ENCODE measurements around the gene NDUFS6. TPM values are rescaled to one million over a fixed set of nuclear protein-coding genes. Genes with fewer than 3 reads are reported as not detected.

The NDUFS6 gene
- total RNA-seq, 1 donor from 2014 or later: 26.7 TPM

GRCh38 chr5:1791176-1791575, 10.0 kb upstream of the NDUFS6 start:
- H3K9me3 Mint-ChIP-seq: no peaks in the 10 kb centered on the region

DNA sequence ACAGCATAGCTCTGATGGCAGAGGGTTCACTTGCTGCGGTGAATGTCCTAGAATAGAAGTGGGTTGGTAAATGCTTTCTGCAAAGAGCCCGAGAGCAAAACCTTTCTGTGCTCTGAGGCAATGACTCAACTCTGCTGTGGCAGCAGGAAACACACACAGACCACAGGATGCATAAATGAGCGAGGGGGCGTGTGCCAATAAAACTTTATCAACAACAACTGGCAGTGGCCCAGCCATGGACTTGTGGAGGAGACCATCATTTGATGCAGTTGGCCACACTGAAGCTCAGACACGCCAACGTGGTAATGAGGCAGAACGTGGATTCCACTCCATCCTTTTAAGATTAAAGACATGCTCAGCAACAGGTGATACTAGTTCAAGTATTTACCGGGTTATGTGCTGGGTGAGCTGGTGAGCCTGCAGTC, 8.4 kb upstream of the NDUFS6 start:
- TF ChIP-seq, protein P1, sequence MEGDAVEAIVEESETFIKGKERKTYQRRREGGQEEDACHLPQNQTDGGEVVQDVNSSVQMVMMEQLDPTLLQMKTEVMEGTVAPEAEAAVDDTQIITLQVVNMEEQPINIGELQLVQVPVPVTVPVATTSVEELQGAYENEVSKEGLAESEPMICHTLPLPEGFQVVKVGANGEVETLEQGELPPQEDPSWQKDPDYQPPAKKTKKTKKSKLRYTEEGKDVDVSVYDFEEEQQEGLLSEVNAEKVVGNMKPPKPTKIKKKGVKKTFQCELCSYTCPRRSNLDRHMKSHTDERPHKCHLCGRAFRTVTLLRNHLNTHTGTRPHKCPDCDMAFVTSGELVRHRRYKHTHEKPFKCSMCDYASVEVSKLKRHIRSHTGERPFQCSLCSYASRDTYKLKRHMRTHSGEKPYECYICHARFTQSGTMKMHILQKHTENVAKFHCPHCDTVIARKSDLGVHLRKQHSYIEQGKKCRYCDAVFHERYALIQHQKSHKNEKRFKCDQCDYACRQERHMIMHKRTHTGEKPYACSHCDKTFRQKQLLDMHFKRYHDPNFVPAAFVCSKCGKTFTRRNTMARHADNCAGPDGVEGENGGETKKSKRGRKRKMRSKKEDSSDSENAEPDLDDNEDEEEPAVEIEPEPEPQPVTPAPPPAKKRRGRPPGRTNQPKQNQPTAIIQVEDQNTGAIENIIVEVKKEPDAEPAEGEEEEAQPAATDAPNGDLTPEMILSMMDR (IDR thresholded peaks at IDR 0.05; ENCODE audit: unreplicated experiment): no peak
- no peak for DNase-seq (ENCODE audit: low spot score in 2 of 2, unreplicated experiment in 2 of 2)
- Mint-ChIP-seq H3K27me3 (ENCODE audit: low read depth) (peaks cover under 1% of the 10 kb centered on the region), H3K27ac (no peak overlapping the region), H3K4me3 (no peak overlapping the region), H3K4me1 (peaks cover 12% of the 10 kb centered on the region), H3K9me3 (no peaks in the 10 kb centered on the region), H3K36me3 (peaks cover 13% of the 10 kb centered on the region)

More at GRCh38 chr5:1791176-1791575, 10.0 kb upstream of the NDUFS6 start:
- H3K27me3 Mint-ChIP-seq (ENCODE audit: low read depth): peaks cover 2% of the 10 kb centered on the region
- H3K4me1 Mint-ChIP-seq: peaks cover 12% of the 10 kb centered on the region
- TF ChIP-seq, protein P1 (IDR thresholded peaks at IDR 0.05; ENCODE audit: unreplicated experiment): no peak
- H3K4me3 Mint-ChIP-seq: no peak overlapping the region
- no peak overlapping the region for H3K27ac Mint-ChIP-seq
- DNase-seq (ENCODE audit: low spot score in 2 of 2, unreplicated experiment in 2 of 2): no peak
- peaks cover 7% of the 10 kb centered on the region for H3K36me3 Mint-ChIP-seq

GRCh38 chr5:1793301-1793740, 7.9 kb upstream of the NDUFS6 start:
- H3K27me3 Mint-ChIP-seq (ENCODE audit: low read depth): no peaks in the 10 kb centered on the region
- H3K36me3 Mint-ChIP-seq: peaks cover 14% of the 10 kb centered on the region
- no peaks in the 10 kb centered on the region for H3K9me3 Mint-ChIP-seq
- H3K27ac Mint-ChIP-seq: no peak overlapping the region
- peaks cover 12% of the 10 kb centered on the region for H3K4me1 Mint-ChIP-seq
- H3K4me3 Mint-ChIP-seq: no peak overlapping the region
- no peak for DNase-seq (ENCODE audit: low spot score in 2 of 2, unreplicated experiment in 2 of 2)
- TF ChIP-seq, protein P1 (IDR thresholded peaks at IDR 0.05; ENCODE audit: unreplicated experiment): no peak

DNA sequence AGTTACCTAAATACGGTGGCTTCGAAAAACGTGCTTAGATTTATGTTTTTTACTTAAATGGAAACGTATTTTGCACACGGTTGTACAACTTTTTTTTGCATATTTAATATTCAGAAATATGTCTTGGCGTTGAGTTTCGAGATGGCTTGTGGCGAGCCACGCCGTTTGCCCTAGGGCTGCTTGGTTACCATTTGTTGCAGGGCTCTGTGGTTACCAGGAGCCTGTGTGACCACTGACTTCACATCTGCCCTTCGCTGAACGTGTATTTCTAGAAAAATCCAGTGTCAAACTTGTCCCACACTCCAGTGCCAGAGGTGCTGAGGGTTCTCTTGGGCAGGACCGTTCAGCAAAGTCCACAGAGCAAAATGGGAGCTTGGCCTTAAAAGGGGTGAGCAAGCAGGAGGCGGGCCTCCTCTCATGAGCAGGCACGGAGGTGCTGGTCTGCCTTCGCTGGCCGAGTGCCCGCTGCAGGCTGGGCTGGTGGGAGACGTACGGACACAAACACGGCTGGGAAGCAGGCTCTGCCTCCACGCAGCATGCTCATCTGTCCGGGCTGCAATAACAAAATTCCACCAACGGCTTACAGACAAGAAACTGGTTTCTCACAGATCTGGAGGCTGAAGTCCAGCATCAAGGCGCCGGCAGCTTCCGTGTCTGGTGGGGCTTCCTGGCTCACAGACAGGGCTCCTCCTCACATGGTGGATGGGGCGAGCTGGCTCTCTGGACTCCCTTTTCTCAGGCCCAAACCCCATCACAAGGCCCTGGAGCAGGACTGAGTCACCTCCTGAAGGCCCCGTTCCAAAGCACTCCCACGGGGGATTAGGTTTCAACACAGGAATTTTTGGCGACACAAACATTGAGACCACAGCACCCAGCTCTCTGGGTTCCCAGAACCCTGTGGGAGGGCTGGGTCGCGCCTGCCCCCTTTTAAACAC, 7.0 kb upstream of the NDUFS6 start:
- Mint-ChIP-seq H3K9me3 (no peaks in the 10 kb centered on the region), H3K4me3 (no peak overlapping the region), H3K27me3 (ENCODE audit: low read depth) (no peaks in the 10 kb centered on the region), H3K4me1 (peaks cover 19% of the 10 kb centered on the region), H3K36me3 (peaks cover 16% of the 10 kb centered on the region), H3K27ac (no peak overlapping the region)
- TF ChIP-seq, protein P1 (IDR thresholded peaks at IDR 0.05; ENCODE audit: unreplicated experiment): no peak
- DNase-seq (ENCODE audit: low spot score in 2 of 2, unreplicated experiment in 2 of 2): no peak

- H3K27me3 Mint-ChIP-seq (ENCODE audit: low read depth): no peaks in the 10 kb centered on the region
- TF ChIP-seq, protein P1 (IDR thresholded peaks at IDR 0.05; ENCODE audit: unreplicated experiment): no peak
- peaks cover 17% of the 10 kb centered on the region for H3K4me1 Mint-ChIP-seq
- peaks cover 16% of the 10 kb centered on the region for H3K36me3 Mint-ChIP-seq
- DNase-seq (ENCODE audit: low spot score in 2 of 2, unreplicated experiment in 2 of 2): no peak
- no peaks in the 10 kb centered on the region for H3K9me3 Mint-ChIP-seq
- H3K27ac Mint-ChIP-seq: no peak overlapping the region
- no peak overlapping the region for H3K4me3 Mint-ChIP-seq
Measured at GRCh38 chr5:1794901-1795290, 6.3 kb upstream of the NDUFS6 start.

Measured in mesothelial cell of epicardium (in vitro differentiated cells).